ENCODE measurements around the gene CNEP1R1. TPM values are rescaled to one million over a fixed set of nuclear protein-coding genes. Genes with fewer than 3 reads are reported as not detected.

The CNEP1R1 gene
- total RNA-seq, 2 experiments from 2014 or later: 36.6 to 46.3 TPM

GRCh38 chr16:50056226-50056625, 31.2 kb downstream of the CNEP1R1 start:
- intact Hi-C loops (cut with DNase I, micrococcal nuclease): no loop called here
- H3K4me1 Mint-ChIP-seq (ENCODE audit: low read depth): no peaks in the 10 kb centered on the region
- Histone ChIP-seq H3K36me3 (ENCODE audit: insufficient read depth, low read length) (no peaks in the 10 kb centered on the region), H3K27me3 (ENCODE audit: control insufficient read depth in 1 of 2, insufficient read depth in 2 of 2, low read length in 2 of 2) (no peaks in the 10 kb centered on the region), H3K4me3 (ENCODE audit: low read length) (no peak overlapping the region), H3K9me3 (ENCODE audit: control insufficient read depth in 1 of 2, insufficient read depth in 1 of 2, low read length in 2 of 2) (peaks cover 4 to 13% of the 10 kb centered on the region in 2 experiments), H3K27ac (ENCODE audit: low read depth in 1 of 2, low read length in 2 of 2) (no peak overlapping the region), H3K4me1 (ENCODE audit: insufficient read depth, low read length) (no peaks in the 10 kb centered on the region)
- ATAC-seq (ENCODE audit: poor library complexity) (no peak), DNase-seq (no peak)
- H3K27ac Mint-ChIP-seq: no peak overlapping the region
- no peaks in the 10 kb centered on the region for H3K36me3 Mint-ChIP-seq (ENCODE audit: low read depth)
- H3K9me3 Mint-ChIP-seq: peaks cover 6% of the 10 kb centered on the region
- ChIA-PET POLR2A (no interaction called here), CTCF (no interaction called here)
- H3K27me3 Mint-ChIP-seq: peaks cover 4% of the 10 kb centered on the region
- no peak for TF ChIP-seq CTCF (IDR thresholded peaks at IDR 0.05)
- H3K4me3 Mint-ChIP-seq: no peak overlapping the region

GRCh38 chr16:50058091-50058771, 33.2 kb downstream of the CNEP1R1 start:
- no peak for TF ChIP-seq CTCF (IDR thresholded peaks at IDR 0.05)
- H3K9me3 ChIP-seq (ENCODE audit: control insufficient read depth in 1 of 2, insufficient read depth in 1 of 2, low read length in 2 of 2): peaks cover 4 to 13% of the 10 kb centered on the region in 2 experiments
- no peaks in the 10 kb centered on the region for H3K4me1 Mint-ChIP-seq (ENCODE audit: low read depth)
- CTCF ChIA-PET: no interaction called here
- DNase-seq (no peak), ATAC-seq (ENCODE audit: poor library complexity) (no peak)
- no peaks in the 10 kb centered on the region for H3K36me3 ChIP-seq (ENCODE audit: insufficient read depth, low read length)
- H3K9me3 Mint-ChIP-seq: peaks cover 6% of the 10 kb centered on the region
- H3K27ac ChIP-seq (ENCODE audit: low read depth in 1 of 2, low read length in 2 of 2): no peak overlapping the region
- H3K27me3 ChIP-seq (ENCODE audit: control insufficient read depth in 1 of 2, insufficient read depth in 2 of 2, low read length in 2 of 2): no peaks in the 10 kb centered on the region
- H3K4me1 ChIP-seq (ENCODE audit: insufficient read depth, low read length): no peaks in the 10 kb centered on the region
- no peaks in the 10 kb centered on the region for H3K36me3 Mint-ChIP-seq (ENCODE audit: low read depth)
- H3K27me3 Mint-ChIP-seq: no peaks in the 10 kb centered on the region
- H3K27ac Mint-ChIP-seq: no peak overlapping the region
- intact Hi-C loops (cut with DNase I, micrococcal nuclease): no loop called here
- H3K4me3 ChIP-seq (ENCODE audit: low read length): no peak overlapping the region
- no peak overlapping the region for H3K4me3 Mint-ChIP-seq
- POLR2A ChIA-PET: no interaction called here

- no peak overlapping the region for H3K27ac Mint-ChIP-seq
- CTCF ChIA-PET: no interaction called here
These were observed 34.1 kb downstream of the CNEP1R1 start for GRCh38 chr16:50059111-50059510.

More at GRCh38 chr16:50059111-50059510, 34.1 kb downstream of the CNEP1R1 start:
- Mint-ChIP-seq H3K36me3 (ENCODE audit: low read depth) (no peaks in the 10 kb centered on the region), H3K4me1 (ENCODE audit: low read depth) (no peaks in the 10 kb centered on the region), H3K27me3 (no peaks in the 10 kb centered on the region), H3K9me3 (peaks cover 6% of the 10 kb centered on the region), H3K4me3 (no peak overlapping the region)
- POLR2A ChIA-PET: no interaction called here
- Histone ChIP-seq H3K27me3 (ENCODE audit: control insufficient read depth in 1 of 2, insufficient read depth in 2 of 2, low read length in 2 of 2) (no peaks in the 10 kb centered on the region), H3K4me1 (ENCODE audit: insufficient read depth, low read length) (no peaks in the 10 kb centered on the region), H3K27ac (ENCODE audit: low read depth in 1 of 2, low read length in 2 of 2) (no peak overlapping the region), H3K9me3 (ENCODE audit: control insufficient read depth in 1 of 2, insufficient read depth in 1 of 2, low read length in 2 of 2) (peaks cover 4 to 13% of the 10 kb centered on the region in 2 experiments), H3K36me3 (ENCODE audit: insufficient read depth, low read length) (no peaks in the 10 kb centered on the region), H3K4me3 (ENCODE audit: low read length) (no peak overlapping the region)
- intact Hi-C loops (cut with DNase I, micrococcal nuclease): no loop called here
- no peak for DNase-seq
- ATAC-seq (ENCODE audit: poor library complexity): no peak
- TF ChIP-seq CTCF (IDR thresholded peaks at IDR 0.05): no peak

Data from CD4-positive, alpha-beta T cell (primary cell).